T follicular helper cell (primary cell): Measurements from ENCODE around the gene ASPHD2.
A peak's percentile ranks its signal among the peaks of the same experiment; 100 is the strongest.

ENCODE experiments used
- DNase-seq: peaks from one replicate; pipeline ENCODE4 v3.0.0-alpha.2; 2020; ENCODE audit warnings: low read depth

ASPHD2 gene

GRCh38 chr22:26476705-26477340 is 47.8 kb downstream of the ASPHD2 start:
- DNase-seq = no peak

GRCh38 chr22:26477341-26477731 is 48.3 kb downstream of the ASPHD2 start:
- DNase-seq = no peak

- DNase-seq = no peak
Measured at GRCh38 chr22:26479043-26479791, 50.2 kb downstream of the ASPHD2 start.

GRCh38 chr22:26479792-26480610 is 50.9 kb downstream of the ASPHD2 start:
- no peak for DNase-seq

GRCh38 chr22:26480611-26480932 is 51.5 kb downstream of the ASPHD2 start:
- no peak for DNase-seq

- no peak for DNase-seq
Measured at GRCh38 chr22:26481112-26481693, 52.1 kb downstream of the ASPHD2 start.

- DNase-seq = no peak
Measured at GRCh38 chr22:26481694-26482093, 52.6 kb downstream of the ASPHD2 start.

GRCh38 chr22:26482161-26482560 is 53.1 kb downstream of the ASPHD2 start:
- no peak for DNase-seq

GRCh38 chr22:26483043-26483438 is 54.0 kb downstream of the ASPHD2 start:
- DNase-seq = no peak

GRCh38 chr22:26483439-26484359 is 54.6 kb downstream of the ASPHD2 start, which contains the start of the genes HPS4 and SRRD:
HPS4 (minus strand) TSS chr22:26483783; CDS start chr22:26481762, 2,021 bp downstream.
SRRD (plus strand) TSS chr22:26483877; CDS start chr22:26483891, 14 bp downstream.
- DNase-seq = peak; percentile 90

GRCh38 chr22:26484360-26484706 is 55.3 kb downstream of the ASPHD2 start:
- peak; percentile 14 for DNase-seq

GRCh38 chr22:26485013-26485412 is 56.0 kb downstream of the ASPHD2 start:
- DNase-seq = no peak

- DNase-seq = no peak
Measured at GRCh38 chr22:26485806-26486390, 56.8 kb downstream of the ASPHD2 start.

- DNase-seq = no peak
Measured at GRCh38 chr22:26486394-26486793, 57.3 kb downstream of the ASPHD2 start.

- DNase-seq = no peak
Measured at GRCh38 chr22:26487996-26488395, 58.9 kb downstream of the ASPHD2 start.

GRCh38 chr22:26489447-26490036 is 60.5 kb downstream of the ASPHD2 start:
- no peak for DNase-seq

GRCh38 chr22:26492220-26492619 is 63.2 kb downstream of the ASPHD2 start:
- no peak for DNase-seq

- DNase-seq = no peak
Measured at GRCh38 chr22:26494506-26494905, 65.4 kb downstream of the ASPHD2 start.
